Testis (tissue), 2 donors: ENCODE measurements around the gene PTPN2.

Source experiments
- POLR2A ChIP-seq: fragments of 450-650 bp; IDR thresholded peaks from one replicate; pipeline ENCODE4 v1.6.1; 2017; ENCODE audit warnings: antibody characterized with exemption, mild to moderate bottlenecking, moderate library complexity
- TF ChIP-seq, protein P1 (sequence below), 3 experiments: fragments of 450-650 bp in 2 of 3; fragments of 200-600 bp in 1 of 3; sonication (generic) in 1 of 3; IDR thresholded peaks; one replicate each; pipeline ENCODE4 v1.5.1; 2016 to 2019; ENCODE audit warnings: antibody characterized with exemption in 3 of 3, mild to moderate bottlenecking in 2 of 3, moderate library complexity in 1 of 3

DNA sequence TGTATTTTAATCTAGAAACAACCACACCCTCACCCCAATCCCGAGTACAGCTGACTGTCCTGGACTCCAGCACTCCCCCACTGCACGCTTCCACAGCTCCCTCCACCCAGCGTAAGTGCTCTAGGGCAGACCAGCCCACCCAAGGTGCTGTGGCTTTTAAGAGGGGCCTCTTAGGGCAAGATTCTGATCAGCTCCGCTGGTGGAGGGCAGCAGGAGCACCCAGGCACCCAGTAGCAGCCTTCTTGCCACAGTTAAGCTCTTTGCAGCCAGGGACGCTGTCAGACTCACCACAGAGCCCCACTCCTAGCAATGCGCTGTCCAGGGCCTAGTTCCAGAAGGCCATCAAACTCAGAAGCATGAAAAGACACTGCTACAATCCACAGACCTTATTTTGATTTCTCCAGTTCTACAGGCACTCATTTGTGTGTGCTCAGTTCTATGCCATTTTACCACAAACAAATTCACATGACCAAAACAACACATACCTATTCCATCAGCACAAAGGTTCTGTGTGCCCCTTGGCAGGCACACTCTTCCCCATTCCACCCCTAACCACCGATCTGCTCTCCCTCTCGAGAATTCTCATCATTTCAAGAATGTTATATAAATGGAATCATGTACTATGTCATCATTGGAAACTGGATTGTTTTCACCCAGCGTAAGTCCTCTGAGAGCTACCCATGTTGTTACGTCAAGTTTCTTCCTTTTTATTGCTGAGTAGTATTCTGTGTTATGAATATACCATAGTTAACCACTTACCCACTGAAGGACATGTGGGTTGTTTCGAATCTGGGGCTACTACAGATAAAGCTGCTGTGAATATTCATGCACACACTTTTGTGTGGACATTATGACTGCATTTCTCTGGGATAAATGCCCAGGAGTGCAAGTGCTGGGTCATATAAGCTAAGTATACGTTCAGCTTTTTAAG is 40.4 kb downstream of the PTPN2 start:
- TF ChIP-seq, protein P1, sequence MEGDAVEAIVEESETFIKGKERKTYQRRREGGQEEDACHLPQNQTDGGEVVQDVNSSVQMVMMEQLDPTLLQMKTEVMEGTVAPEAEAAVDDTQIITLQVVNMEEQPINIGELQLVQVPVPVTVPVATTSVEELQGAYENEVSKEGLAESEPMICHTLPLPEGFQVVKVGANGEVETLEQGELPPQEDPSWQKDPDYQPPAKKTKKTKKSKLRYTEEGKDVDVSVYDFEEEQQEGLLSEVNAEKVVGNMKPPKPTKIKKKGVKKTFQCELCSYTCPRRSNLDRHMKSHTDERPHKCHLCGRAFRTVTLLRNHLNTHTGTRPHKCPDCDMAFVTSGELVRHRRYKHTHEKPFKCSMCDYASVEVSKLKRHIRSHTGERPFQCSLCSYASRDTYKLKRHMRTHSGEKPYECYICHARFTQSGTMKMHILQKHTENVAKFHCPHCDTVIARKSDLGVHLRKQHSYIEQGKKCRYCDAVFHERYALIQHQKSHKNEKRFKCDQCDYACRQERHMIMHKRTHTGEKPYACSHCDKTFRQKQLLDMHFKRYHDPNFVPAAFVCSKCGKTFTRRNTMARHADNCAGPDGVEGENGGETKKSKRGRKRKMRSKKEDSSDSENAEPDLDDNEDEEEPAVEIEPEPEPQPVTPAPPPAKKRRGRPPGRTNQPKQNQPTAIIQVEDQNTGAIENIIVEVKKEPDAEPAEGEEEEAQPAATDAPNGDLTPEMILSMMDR (IDR thresholded peaks at IDR 0.05) = no peak
- no peak for TF ChIP-seq POLR2A
